GM19025 (cell line): ENCODE results near the gene RAB11FIP3.

Experiments used
- ATAC-seq: cut with Tn5 transposase; IDR thresholded peaks from one replicate; pipeline ENCODE4 v1.9.1; 2021; ENCODE audit warnings: mild to moderate bottlenecking, low read depth, moderate library complexity; ENCODE audit not compliant: unreplicated experiment

RAB11FIP3 gene

GRCh38 chr16:508884-509736 is 83.7 kb downstream of the RAB11FIP3 start:
- ATAC-seq = no peak

- ATAC-seq = no peak
Observed at GRCh38 chr16:510066-510825, 84.8 kb downstream of the RAB11FIP3 start.

- no peak for ATAC-seq
Observed at GRCh38 chr16:512802-513201, 87.4 kb downstream of the RAB11FIP3 start.

GRCh38 chr16:513950-514349 is 88.5 kb downstream of the RAB11FIP3 start:
- no peak for ATAC-seq

- ATAC-seq = no peak
Observed at GRCh38 chr16:515175-515938, 89.9 kb downstream of the RAB11FIP3 start.

- ATAC-seq = no peak
Observed at GRCh38 chr16:515939-516226, 90.4 kb downstream of the RAB11FIP3 start.

- no peak for ATAC-seq
Observed at GRCh38 chr16:516301-516700, 90.9 kb downstream of the RAB11FIP3 start.

- ATAC-seq = no peak
Observed at GRCh38 chr16:518858-519257, 93.4 kb downstream of the RAB11FIP3 start.

GRCh38 chr16:519425-519824 is 94.0 kb downstream of the RAB11FIP3 start:
- no peak for ATAC-seq

- no peak for ATAC-seq
Observed at GRCh38 chr16:519841-520687, 94.6 kb downstream of the RAB11FIP3 start.

- no peak for ATAC-seq
Observed at GRCh38 chr16:520847-521246, 95.4 kb downstream of the RAB11FIP3 start.

GRCh38 chr16:521381-522210 is 96.1 kb downstream of the RAB11FIP3 start:
- no peak for ATAC-seq

GRCh38 chr16:522320-523096 is 97.1 kb downstream of the RAB11FIP3 start:
- no peak for ATAC-seq

- no peak for ATAC-seq
Observed at GRCh38 chr16:523097-523741, 97.8 kb downstream of the RAB11FIP3 start.

GRCh38 chr16:524274-525040 is 99.0 kb downstream of the RAB11FIP3 start:
- ATAC-seq = no peak

- no peak for ATAC-seq
Observed at GRCh38 chr16:525123-525519, 99.7 kb downstream of the RAB11FIP3 start.

- ATAC-seq = no peak
Observed at GRCh38 chr16:525520-526180, 100.2 kb downstream of the RAB11FIP3 start.
